Neutrophil (primary cell): ENCODE measurements around the gene MYH15.

Experiments
- H3K27ac ChIP-seq: fragments of 200-600 bp; sonication (generic); 2 replicates; pipeline ENCODE4 v1.5.1; 2016; ENCODE audit warnings: mild to moderate bottlenecking, moderate library complexity
- H3K27me3 ChIP-seq: fragments of 200-600 bp; sonication (generic); 2 replicates; pipeline ENCODE4 v1.6.0; 2016; ENCODE audit warnings: mild to moderate bottlenecking
- H3K36me3 ChIP-seq: fragments of 200-600 bp; sonication (generic); 2 replicates; pipeline ENCODE4 v1.5.1; 2017
- H3K4me1 ChIP-seq, 2 experiments: fragments of 200-600 bp in 1 of 2; sonication (generic) in 1 of 2; 1 replicate in 1 of 2; 2 replicates in 1 of 2; pipeline versions ENCODE4 v1.5.1 to v1.6.1; 2013 to 2016; ENCODE audit warnings: low read depth in 1 of 2, low read length in 1 of 2, mild to moderate bottlenecking in 1 of 2, moderate library complexity in 1 of 2; ENCODE audit not compliant: control insufficient read depth in 1 of 2, insufficient read depth in 1 of 2
- H3K4me3 ChIP-seq, 2 experiments: fragments of 200-600 bp in 1 of 2; sonication (generic) in 1 of 2; 1 replicate in 1 of 2; 2 replicates in 1 of 2; pipeline ENCODE4 v1.5.1; 2013 to 2016; ENCODE audit warnings: low read depth in 1 of 2, low read length in 1 of 2, mild to moderate bottlenecking in 1 of 2, moderate library complexity in 1 of 2
- H3K9me3 ChIP-seq: fragments of 200-600 bp; sonication (generic); 2 replicates; pipeline ENCODE4 v1.5.1; 2016
- TF ChIP-seq, protein P1 (sequence below): fragments of 200-600 bp; sonication (generic); IDR thresholded peaks from 2 replicates; pipeline ENCODE4 v1.5.1; 2016; ENCODE audit warnings: antibody characterized with exemption

Gene MYH15

GRCh38 chr3:108389372-108389771, 121.0 kb downstream of the MYH15 start:
- no peak overlapping the region for H3K27ac ChIP-seq
- TF ChIP-seq, protein P1, sequence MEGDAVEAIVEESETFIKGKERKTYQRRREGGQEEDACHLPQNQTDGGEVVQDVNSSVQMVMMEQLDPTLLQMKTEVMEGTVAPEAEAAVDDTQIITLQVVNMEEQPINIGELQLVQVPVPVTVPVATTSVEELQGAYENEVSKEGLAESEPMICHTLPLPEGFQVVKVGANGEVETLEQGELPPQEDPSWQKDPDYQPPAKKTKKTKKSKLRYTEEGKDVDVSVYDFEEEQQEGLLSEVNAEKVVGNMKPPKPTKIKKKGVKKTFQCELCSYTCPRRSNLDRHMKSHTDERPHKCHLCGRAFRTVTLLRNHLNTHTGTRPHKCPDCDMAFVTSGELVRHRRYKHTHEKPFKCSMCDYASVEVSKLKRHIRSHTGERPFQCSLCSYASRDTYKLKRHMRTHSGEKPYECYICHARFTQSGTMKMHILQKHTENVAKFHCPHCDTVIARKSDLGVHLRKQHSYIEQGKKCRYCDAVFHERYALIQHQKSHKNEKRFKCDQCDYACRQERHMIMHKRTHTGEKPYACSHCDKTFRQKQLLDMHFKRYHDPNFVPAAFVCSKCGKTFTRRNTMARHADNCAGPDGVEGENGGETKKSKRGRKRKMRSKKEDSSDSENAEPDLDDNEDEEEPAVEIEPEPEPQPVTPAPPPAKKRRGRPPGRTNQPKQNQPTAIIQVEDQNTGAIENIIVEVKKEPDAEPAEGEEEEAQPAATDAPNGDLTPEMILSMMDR = no peak
- no peaks in the 10 kb centered on the region for H3K27me3 ChIP-seq
- H3K36me3 ChIP-seq = no peaks in the 10 kb centered on the region
- no peaks in the 10 kb centered on the region for H3K9me3 ChIP-seq
- peaks cover 0 to 3% of the 10 kb centered on the region in 2 experiments for H3K4me1 ChIP-seq
- H3K4me3 ChIP-seq = no peak overlapping the region

- H3K27me3 ChIP-seq = no peaks in the 10 kb centered on the region
- H3K36me3 ChIP-seq = no peaks in the 10 kb centered on the region
- H3K4me1 ChIP-seq = no peaks in the 10 kb centered on the region
- H3K9me3 ChIP-seq = no peaks in the 10 kb centered on the region
- TF ChIP-seq, protein P1 = no peak
- H3K4me3 ChIP-seq = no peak overlapping the region
- no peak overlapping the region for H3K27ac ChIP-seq
Observed at GRCh38 chr3:108388136-108389132, 122.0 kb downstream of the MYH15 start.

DNA sequence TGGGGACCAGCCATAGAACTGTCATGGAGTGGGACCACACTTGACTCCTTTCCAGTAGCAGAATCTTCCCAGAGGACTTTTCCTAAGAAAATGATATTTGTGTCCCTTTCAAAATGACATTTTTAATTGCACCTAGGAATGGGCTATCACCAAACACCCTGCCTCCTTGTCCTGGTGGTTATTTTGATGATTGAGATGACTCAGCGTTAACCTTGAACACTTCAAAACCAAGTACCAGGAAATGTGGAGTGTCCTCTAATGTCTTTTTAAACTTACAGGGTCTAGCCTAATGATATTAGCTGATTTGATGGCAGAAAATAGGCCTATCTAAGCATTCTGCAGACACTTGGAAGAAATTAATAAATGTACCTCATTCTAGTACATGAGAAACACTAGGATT, 123.3 kb downstream of the MYH15 start:
- Histone ChIP-seq H3K4me3 (no peak overlapping the region), H3K4me1 (no peaks in the 10 kb centered on the region), H3K27ac (no peak overlapping the region), H3K9me3 (no peaks in the 10 kb centered on the region), H3K36me3 (no peaks in the 10 kb centered on the region), H3K27me3 (no peaks in the 10 kb centered on the region)
- TF ChIP-seq, protein P1 = no peak

- H3K4me1 ChIP-seq = no peaks in the 10 kb centered on the region
- no peaks in the 10 kb centered on the region for H3K9me3 ChIP-seq
- H3K27ac ChIP-seq = no peak overlapping the region
- TF ChIP-seq, protein P1 = no peak
- no peak overlapping the region for H3K4me3 ChIP-seq
- H3K27me3 ChIP-seq = no peaks in the 10 kb centered on the region
- H3K36me3 ChIP-seq = no peaks in the 10 kb centered on the region
Observed at GRCh38 chr3:108383306-108383705, 127.1 kb downstream of the MYH15 start.

GRCh38 chr3:108381529-108382140, 128.8 kb downstream of the MYH15 start:
- Histone ChIP-seq H3K27ac (no peak overlapping the region), H3K27me3 (no peaks in the 10 kb centered on the region), H3K36me3 (no peaks in the 10 kb centered on the region), H3K9me3 (no peaks in the 10 kb centered on the region), H3K4me1 (no peaks in the 10 kb centered on the region), H3K4me3 (no peak overlapping the region)
- TF ChIP-seq, protein P1 = no peak
